ENCODE measurements around the gene TAS1R3.
"Not testable (repeated sequence)": the region's sequence is repeated elsewhere in the genome, so short reads cannot be mapped to it uniquely, and the experiment has no call there.

TAS1R3 gene

DNA sequence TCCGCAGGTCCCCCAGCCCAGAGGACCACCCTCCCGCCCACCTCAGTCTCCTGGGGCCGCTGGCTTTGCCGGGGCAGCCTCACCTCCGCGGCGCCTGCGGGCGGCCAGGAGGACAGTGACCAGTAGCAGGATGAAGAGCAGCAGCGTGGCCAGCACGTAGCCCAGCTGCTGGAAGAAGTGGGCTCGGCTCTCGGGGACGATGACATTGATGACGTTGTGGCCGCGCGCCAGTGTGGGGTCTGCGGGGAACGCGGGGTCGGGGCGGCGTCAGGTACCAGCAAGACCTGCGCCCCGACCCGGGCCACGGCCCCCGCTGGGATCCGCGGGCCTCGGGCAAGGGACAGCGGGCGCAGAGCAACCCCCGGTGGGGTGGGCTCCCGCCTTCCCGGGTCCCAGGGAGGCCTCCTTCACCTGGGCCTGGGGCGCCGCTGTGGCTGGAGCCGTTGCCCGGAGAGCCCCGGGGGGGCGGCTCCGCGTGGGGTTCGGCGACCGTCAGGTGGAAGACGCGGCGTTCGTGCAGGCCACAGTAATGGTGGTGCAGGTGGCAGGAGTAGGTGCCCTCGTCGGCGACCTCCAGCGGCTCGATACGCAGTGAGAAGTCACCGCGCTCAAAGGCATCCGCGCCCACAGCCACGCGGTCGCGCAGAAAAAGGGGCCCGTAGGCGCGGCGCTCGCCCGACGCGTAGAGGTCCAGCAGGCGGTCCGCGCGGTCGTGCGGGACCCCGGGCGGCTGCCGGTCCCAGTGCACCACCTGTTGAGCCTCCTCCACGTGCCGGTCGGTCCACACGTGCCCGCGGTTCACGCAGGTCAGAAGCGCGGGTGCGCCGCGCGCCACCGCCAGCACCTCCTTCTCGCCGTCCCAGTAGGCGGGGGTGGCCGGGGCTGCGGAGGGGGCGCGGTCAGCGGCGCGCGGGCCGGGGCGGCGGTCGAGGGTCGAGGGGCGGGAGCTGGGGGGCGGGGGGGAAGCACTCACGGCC lies 23.5 kb downstream of the TAS1R3 start:
- no peak for DNase-seq

DNA sequence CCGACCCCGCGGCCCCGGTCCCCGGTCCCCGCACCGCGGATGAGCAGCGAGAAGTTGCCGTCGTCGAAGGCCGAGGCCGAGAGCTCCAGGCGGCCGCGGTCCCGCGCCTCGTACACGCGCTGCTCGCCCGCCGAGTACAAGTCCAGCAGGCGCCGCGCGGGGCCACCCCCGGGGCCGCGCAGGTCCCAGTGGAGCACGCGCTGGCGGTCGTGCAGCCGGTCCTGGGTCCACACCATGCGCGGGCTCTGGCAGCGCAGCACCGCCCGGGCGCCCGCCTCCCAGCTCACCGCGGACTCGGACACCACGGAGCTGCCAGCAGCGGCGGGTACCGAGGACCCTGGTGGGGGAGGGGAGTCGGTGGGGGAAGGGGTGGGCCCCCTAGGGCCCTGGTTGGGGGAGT lies 24.3 kb downstream of the TAS1R3 start:
- no peak for DNase-seq

DNA sequence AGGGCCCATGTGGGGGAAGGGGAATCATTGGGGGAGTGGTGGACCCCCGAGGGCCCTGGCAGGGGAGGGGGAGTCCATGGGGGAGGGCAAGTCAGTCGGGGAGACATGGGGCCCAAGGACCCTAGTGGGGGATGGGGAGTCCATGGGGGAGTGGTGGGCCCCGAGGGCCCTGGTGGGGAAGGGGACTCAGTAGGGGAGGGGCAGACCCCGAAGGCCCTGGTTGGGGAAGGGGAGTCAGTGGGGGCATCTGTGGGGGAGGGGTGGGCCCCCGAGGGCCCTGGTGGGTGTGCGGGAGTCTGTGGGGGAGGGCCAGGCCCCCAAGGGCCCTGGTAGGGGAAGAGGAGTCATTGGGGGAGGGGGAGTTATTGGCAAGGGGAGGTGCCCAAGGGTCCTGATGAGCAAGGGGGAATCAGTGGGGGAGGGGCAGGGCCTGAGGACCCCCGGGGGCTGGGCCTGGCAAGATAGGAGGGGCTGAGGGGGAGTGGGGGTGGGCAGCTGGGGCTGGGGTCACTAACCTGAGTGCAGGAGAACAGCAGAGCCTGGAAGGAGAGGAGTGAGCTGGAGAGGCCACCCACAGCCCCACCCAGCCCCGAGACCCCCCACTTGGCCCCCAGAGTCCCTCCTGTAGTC lies 25.2 kb downstream of the TAS1R3 start:
- DNase-seq = no peak

DNA sequence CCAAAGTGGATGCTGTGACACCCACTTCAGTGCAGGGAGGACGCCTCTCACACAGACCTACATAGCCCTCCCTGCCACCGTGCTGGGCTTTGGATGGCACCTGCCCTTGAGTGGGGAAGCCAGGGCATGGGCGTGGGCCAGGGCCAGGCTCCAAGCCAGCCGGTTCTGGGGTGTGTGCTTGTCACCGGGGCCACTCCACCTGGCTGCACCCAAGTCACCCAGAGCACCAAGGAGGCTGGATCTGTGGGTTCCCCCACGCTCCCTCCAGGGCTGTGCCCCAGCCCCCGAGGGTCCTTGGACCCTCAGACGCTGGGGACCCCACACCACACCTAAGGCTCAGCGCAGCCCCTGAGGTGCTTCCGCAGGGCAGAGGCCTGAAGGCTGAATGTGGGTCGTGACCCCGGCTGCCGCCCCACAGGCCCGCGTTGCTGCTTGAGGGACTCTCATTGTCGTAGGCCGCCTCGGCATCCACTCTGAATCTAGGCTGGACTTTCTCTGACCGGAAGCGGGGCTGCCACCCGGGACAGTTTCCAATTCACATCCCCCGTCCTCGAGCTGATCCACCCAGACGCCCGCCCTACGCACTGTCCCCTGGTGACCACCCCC lies 25.8 kb downstream of the TAS1R3 start:
- no peak for DNase-seq

DNA sequence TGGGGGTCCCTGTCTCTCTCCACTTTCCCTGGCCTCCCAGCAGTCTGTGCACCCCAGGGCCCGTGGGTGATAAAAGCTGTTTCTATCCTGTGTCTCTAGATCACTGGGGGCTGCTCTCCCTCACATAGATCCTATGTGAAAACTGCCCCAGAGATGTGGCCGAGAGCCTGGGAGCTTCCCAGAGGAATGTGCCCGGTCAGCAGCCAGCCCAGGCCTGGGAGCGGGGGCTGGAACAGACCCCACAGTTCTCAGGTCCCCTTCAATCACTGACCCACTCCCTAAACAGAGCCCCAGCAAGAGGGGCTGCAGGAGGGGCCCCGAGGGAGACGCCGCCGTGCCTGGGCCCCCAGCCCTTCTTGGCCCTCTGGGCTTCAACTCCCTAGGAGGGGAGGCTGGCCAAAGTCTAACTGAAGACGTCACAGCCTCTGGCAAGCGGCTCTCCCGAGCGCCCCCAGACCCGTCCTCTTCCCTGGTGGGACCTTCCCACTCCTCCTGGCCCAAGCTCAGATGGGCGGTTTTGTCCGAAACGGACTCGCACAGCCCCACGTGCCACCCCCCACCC lies 26.9 kb downstream of the TAS1R3 start:
- DNase-seq = no peak

DNA sequence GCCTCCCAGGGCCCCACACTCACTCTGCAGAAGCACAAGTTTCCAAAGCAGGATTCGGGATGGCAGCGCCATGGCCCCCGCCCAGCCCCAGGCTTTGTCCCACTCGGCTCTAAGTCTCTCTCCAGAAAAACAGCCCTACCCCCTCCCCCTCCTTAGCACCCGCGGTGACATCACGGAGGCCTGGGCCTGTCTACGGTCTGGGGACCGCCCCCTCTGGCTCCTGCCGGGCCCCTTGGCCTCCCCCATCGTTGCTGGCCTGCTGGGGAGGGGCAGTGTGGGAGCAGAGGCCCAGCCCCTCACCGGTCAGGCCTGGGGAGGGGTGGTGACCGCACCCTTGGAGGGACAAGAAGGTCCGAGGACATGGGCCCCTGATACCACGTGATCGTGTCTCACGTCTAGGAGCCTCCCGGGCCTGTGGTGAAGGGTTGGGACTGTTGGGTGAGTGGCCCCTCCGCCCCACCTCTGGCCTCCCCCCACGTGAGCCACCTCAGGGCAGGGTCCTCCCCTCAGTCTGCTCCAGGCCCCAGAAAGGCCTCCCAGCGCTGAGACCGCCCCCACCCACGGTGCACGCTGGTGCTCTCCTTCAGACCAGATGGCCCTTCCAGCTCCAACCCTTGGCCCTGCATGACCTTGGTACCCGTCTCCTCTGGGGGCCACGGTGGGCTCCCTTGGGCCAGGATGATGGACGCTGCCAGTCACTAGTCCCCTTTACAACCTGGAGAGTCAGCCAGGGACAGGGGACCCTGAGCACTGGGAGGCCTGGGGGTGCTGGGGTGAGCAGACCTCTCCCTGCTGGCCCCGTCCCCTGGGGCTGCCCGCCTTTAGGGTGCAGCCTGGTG lies 27.6 kb downstream of the TAS1R3 start, which contains the start of gene MXRA8:
Gene MXRA8, minus strand, starts transcription at position 123 of the 839 bp plus-strand sequence. Its CDS starts 51 bp downstream, at position 72.
- no peak for DNase-seq

DNA sequence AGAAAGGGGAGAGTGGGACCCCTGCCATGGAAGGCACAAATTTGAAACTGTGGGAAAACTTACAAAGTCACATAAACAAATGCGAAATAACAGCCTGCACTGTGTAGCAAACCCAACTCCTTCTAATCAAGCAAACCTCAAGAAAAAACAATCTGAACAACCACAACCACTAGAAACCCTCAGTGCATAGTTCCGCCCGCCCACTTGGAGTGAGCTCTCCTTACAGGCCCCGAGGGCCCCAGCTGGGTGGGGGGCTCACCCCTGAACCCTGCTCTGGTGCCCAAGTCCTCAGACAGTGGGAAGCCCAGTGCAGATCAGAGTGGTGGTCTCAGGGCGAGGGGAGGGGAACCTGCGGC lies 28.2 kb downstream of the TAS1R3 start:
- DNase-seq = no peak

DNA sequence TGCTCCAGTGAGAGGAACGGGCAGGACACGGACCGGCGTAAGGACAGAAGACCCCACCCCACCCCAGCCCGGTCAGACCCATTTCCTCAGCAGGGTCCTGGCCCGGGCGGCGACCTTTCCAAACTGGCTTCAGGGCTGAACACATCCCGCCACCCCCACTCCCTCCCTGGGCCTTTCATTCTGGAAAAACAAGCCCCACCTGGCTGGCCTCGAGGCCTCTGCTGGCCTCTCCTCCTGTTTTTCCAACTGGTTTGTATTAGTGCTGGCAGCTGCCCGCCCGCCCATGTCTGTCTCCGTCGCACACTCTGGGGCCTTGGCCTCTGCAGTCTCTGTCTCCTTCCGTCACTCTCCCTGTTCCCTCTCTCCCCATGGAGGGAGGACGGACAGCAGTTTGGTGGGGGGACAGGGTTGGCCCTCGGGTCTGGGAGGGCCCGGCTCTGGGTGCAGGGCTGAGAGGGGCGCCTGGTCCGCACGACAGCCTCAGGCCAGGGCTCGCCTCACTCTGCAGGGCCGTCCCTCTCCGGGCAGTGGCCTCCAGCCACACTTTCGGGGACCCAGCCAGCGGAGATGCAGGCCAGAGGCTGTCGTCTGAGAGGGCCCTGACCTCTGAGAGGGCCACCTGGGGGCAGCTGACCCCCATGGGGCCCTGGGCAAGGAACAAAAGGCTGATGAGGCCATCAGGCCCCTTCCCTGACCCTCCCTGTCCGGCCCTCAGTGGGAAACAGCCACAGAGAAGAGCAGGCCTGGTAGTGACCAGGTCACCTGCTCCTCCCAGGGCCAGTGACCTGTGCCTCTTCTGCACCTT lies 28.8 kb downstream of the TAS1R3 start:
- DNase-seq = no peak

DNA sequence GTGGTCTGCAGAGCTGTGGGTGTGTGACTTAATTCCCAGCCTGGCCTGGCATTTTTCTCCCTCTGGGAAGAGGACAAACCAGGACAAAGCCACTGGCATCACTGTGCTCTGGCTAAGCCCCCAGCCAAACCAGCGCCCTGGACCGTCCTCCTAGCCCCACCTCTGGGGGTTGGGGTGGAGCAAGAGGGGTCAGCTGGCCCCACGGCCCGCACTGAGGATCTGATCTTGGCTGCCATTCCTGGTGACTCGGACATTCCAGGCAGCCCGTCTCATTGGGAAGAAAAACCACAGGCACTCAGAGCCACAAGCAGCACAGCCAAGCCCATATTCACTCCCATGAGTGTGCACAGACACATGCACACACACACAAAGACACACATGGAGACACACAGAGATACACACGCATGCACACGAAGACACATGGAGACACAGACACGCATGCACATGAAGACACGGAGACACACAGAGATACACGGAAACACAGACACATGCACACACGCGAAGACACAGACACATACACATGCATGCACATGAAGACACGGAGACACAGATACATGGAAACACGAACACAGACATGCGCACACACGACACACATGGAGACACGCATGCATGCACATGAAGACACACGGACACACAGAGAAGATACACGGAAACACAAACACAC lies 29.6 kb downstream of the TAS1R3 start:
- no peak for DNase-seq

DNA sequence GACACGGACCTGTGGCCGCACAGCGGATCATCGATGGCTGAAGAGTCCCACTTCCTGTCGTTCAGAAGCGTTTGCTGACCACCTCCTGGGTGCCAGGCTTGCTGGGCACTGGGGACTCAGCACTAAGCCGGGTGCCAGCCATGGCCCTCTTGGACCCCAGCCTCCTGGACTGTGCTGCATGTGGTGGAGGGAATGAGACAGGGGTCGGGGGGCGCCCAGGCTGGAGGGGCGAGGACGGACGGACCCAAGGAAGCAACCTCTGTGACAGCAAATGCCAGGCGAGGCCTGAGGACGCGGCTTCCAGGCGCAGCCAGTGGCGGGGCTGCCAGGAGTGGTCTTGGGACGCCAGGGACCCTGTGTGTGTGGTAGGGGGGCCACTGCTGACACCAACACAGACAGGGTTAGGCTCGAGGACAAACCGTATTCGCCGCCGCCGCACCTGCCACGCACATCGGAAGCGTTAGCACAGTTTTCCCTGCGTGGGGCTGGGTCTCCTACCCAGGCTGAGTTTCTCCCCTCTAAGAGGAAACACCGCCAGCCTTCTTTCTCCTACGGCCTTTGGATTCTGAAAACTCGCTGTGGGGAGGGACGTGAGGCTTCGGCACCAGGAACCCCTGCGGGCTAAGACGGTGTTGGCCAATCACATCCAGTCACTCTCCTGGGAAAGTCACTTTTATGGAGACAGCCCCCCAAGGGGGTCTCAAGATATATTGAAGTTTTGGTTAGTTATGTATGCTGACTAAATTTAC lies 30.3 kb downstream of the TAS1R3 start:
- no peak for DNase-seq

DNA sequence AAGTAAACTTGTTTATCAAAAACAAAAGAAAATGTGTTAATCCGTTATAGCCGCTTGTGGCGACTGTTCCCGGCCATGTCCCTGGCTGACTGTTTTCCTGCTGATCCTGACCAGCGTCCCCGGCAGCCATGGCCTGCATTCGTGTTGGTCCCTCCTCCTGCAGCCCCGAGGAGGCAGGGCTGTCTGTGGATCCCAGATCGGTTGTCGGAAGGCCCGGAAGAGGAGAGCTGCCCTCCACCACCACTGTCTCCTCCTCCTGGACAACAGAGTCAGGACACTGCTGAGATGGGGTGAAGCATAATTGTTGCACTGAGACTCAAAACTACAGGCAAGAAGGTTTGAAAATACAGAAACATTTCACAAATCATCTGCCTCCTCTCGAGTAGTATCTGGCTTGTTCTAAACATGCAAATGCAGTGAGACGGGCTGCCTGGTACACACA lies 30.9 kb downstream of the TAS1R3 start:
- DNase-seq = no peak

DNA sequence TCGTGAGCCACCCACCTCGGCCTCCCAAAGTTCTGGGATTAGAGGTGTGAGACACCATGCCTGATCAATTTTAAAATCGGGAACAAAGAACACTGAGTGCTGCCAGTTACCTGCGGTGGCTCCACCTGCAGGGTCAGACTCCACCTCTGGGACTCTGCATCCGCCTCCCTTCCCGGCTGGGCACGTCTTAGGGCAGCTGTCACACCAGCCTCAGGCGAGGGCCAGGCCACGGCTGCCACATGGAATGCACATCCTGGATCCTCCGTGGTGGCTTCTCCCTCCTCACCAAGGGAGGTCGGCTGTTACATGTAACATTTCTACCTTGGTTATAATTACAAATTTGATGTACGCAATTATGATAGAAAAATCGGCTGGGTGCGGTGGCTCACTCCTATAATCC lies 33.2 kb downstream of the TAS1R3 start:
- no peak for DNase-seq

DNA sequence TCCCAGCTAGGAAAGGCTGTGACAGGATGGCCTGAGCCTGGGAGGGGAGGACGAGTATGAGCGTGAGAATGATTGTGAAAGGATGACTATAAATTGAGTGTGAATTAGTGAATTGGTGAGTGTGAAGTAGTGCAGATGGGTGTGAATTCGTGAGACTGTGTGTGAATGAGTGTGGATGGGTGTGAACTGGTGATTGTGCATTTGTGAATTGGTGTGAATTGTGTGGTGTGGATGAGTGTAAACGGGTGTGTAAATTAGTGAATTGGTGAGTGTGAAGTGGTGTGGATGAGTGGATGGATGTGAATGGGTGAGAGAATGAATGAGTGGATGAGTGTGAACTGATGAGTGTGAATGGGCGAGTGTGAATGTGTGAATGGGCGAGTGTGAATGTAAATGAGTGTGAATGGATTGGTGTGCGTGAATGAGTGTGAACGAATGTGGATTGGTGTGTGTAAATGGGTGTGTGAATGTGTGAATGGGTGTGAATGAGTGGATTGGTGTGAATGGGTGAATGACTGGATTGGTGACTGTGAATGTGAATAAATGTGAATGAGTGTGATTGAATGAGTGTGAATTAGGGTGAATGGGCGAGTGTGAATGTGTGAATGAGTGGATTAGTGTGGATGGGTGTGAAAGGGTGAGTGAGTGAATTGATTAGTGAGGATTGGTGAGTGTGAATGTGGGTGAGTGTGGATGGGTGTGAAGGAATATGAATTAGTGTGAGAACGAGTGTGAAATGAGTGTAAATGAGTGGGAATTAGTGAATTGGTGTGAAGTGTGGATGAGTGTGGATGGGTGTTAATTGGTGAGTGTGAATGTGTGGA lies 35.0 kb downstream of the TAS1R3 start:
- no peak for DNase-seq

DNA sequence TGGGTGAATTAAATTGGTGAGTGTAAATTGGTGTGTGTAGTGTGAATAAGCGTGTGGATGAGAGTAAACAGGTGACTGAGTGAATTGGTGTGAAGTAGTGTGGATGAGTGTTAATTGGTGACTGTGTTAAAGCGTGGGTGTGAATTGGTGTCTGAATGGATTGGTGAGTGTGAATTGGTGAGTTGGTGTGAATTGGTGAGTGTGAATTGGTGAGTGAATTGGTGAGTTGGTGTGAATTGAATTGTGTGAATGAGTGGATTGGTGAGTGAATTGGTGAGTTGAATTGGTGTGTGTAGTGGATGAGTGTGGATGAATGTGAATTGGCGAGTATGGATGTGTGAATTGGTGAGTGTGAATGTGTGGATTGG lies 35.6 kb downstream of the TAS1R3 start:
- no peak for DNase-seq

DNA sequence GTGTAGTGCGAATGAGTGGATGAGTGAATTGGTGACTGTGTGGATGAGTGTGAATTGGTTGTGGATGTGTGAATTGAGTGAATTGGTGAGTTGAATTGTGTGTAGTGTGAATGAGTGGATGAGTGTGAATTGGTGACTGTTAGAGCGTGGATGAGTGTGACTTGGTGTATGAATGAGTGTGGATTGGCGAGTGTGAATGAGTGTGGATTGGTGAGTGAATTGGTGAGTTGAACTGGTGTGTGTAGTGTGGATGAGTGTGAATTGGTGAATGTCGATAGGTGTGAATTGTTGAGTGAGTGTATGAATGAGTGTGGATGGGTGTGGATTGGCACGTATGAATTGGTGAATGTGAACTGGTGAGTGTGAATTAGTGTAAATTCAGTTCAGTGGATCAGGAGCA lies 36.2 kb downstream of the TAS1R3 start:
- no peak for DNase-seq

DNA sequence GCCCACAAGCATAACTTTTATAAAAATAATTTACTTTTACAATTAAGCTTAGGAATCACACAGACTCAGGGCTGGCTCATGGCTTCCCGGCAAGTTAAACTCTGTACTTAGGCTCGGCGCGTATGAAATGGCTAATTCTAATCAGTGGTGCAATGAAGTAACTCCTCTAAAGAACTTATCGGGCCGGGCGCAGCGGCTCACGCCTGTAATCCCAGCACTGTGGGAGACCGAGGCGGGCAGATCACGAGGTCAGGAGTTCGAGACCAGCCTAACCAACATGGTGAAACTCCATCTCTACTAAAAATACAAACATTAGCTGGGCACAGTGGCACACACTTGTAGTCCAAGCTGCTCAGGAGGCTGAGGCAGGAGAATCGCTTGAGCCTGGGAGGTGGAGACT lies 39.0 kb downstream of the TAS1R3 start:
- not testable (repeated sequence) for DNase-seq

DNA sequence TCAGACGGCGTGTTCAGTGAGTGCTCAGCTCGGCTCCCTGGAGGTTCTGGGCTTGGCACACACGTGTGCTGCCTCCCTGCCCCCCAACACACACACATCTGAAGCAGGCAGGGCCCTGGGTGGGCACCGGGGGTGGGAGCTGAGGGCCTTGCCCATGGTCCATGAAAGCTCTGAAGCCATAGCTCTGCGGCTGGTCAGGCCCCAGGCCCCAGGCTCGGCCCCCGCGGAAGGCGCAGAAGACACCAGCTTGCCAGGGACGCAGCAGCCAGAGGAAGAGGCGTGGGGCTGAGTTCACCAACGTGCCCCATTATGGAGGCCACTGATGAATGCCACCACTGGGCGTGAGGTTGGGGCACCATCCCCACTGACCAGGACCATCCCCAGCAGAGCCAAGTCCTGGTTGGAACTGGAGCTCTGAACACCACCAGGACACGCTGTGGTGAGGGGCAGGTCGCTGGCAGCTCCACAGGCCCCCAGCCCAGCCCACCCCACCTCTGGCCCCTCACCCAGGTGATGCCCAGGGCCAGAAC lies 39.8 kb downstream of the TAS1R3 start:
- no peak for DNase-seq

DNA sequence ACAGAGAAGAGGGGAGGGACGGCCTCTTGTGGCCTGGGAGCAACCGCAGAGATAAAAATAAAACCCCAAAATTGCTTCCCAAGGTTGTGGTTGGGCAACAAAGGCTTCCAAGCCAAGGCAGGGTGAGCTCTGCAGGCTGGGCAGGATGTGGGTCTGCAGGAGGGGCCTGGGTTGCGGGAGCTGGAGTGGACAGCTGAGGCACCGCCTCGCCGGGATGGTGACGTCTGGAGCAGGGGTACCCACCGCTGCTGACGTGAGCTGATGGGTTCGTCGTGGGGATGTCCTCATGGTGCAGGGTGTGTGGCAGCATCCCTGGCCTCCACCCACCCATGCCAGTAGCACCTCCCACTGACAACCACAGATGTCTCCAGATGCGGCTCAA lies 40.3 kb downstream of the TAS1R3 start:
- DNase-seq = no peak

Data from NCI-H1092 (cell line).